GM13977 (cell line): ENCODE measurements around the gene CCDC110.

ENCODE experiments used
- DNase-seq: peaks from one replicate; pipeline ENCODE4 v3.0.0; 2012; ENCODE audit warnings: low spot score
- CTCF ChIP-seq: IDR thresholded peaks from 2 replicates; pipeline ENCODE4 v1.5.1; 2012; ENCODE audit warnings: mild to moderate bottlenecking, control low read depth; ENCODE audit not compliant: insufficient read depth; ENCODE audit errors: extremely low read depth, missing control alignments
- in situ Hi-C: fragments of 300-500 bp; cut with MboI; formaldehyde crosslinking; loops from one replicate; pipeline ENCODE4 v1.12.0; 2022; ENCODE audit warnings: low sequenced_read_pairs, low pct_unique_long_range_greater_than_20kb, mixed read lengths, inconsistent platforms; ENCODE audit not compliant: unreplicated experiment

Gene CCDC110

GRCh38 chr4:185502386-185502785 is 30.9 kb upstream of the CCDC110 start:
- in situ Hi-C loops: no loop called here
- no peak for TF ChIP-seq CTCF
- DNase-seq: no peak

- DNase-seq: no peak
- TF ChIP-seq CTCF: no peak
- in situ Hi-C loops: no loop called here
These were observed 29.0 kb upstream of the CCDC110 start for GRCh38 chr4:185500576-185500975.

GRCh38 chr4:185500035-185500434 is 28.5 kb upstream of the CCDC110 start:
- no peak for DNase-seq
- in situ Hi-C loops: no loop called here
- TF ChIP-seq CTCF: no peak

GRCh38 chr4:185488650-185489049 is 17.1 kb upstream of the CCDC110 start:
- DNase-seq: no peak
- TF ChIP-seq CTCF: no peak
- in situ Hi-C loops: no loop called here

- no peak for DNase-seq
- in situ Hi-C loops: no loop called here
- no peak for TF ChIP-seq CTCF
These were observed 9.9 kb upstream of the CCDC110 start for GRCh38 chr4:185481401-185481800.

- no peak for DNase-seq
- in situ Hi-C loops: no loop called here
These were observed 8.6 kb upstream of the CCDC110 start for GRCh38 chr4:185480016-185480732.

More at GRCh38 chr4:185480016-185480732, 8.6 kb upstream of the CCDC110 start:
- TF ChIP-seq CTCF: no peak
